Measurements from ENCODE around the gene AUTS2.

DNA sequence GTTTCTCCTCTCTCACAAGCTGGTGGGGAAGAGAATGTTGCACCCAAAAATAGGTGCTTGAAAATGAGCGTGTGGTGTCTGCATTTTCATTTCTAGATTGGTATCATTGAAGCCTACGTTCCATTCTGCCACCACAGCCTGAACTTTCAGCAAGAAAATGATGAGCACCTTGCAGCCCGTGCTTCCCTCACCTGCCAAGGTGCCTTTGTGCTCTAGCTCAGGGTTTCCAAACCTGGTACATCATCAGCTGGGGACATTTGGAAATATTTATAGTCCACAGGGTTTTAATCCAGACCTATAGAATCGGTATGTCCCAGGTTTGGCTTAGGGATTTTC lies 701.2 kb downstream of the AUTS2 start:
- TF ChIP-seq MEF2A (IDR thresholded peaks at IDR 0.05; ENCODE audit: control insufficient read depth, low read depth, low read length) (no peak), KLF13 (tag; IDR thresholded peaks at IDR 0.05; ENCODE audit: borderline replicate concordance, low read depth) (no peak), POLR2A (conservative IDR thresholded peaks at IDR 0.05) (no peak), ATF1 (CRISPR knock-in tag; IDR thresholded peaks at IDR 0.05) (no peak), ATF1 (tag; IDR thresholded peaks at IDR 0.05) (no peak), SAP30 (IDR thresholded peaks at IDR 0.05; ENCODE audit: borderline replicate concordance, insufficient read depth, low read depth, low read length, poor library complexity, severe bottlenecking) (no peak), GATAD2A (IDR thresholded peaks at IDR 0.05) (no peak), AFF4 (CRISPR knock-in tag; IDR thresholded peaks at IDR 0.05) (no peak), CREB3 (tag; conservative IDR thresholded peaks at IDR 0.05; ENCODE audit: low read depth) (no peak)
